Epithelial cell of proximal tubule (primary cell): ENCODE results near the gene DQX1. TPM values are rescaled to one million over a fixed set of nuclear protein-coding genes. Genes with fewer than 3 reads are reported as not detected.
A peak's percentile ranks its signal among the peaks of the same experiment; 100 is the strongest.

Source experiments
- DNase-seq: peaks from one replicate; pipeline ENCODE4 v3.0.0-alpha.2; 2011; ENCODE audit warnings: low read depth
- H3K4me3 ChIP-seq: 2 replicates; pipeline ENCODE4 v1.5.1; 2011; ENCODE audit warnings: low read depth, mild to moderate bottlenecking, low read length
- total RNA-seq: library from RNA; depleted of rRNA; stranded (reverse); fragments of >200 nt; gene quantifications from 2 replicates; pipeline ENCODE4 v1.2.3, GENCODE V29; 2015
- TF ChIP-seq, protein P1 (sequence below): conservative IDR thresholded peaks from 2 replicates; pipeline ENCODE4 v1.5.1; 2012; ENCODE audit warnings: low read depth, mild to moderate bottlenecking, low read length

Gene DQX1
- total RNA-seq, 1 donor from 2014 or later = not detected

DNA sequence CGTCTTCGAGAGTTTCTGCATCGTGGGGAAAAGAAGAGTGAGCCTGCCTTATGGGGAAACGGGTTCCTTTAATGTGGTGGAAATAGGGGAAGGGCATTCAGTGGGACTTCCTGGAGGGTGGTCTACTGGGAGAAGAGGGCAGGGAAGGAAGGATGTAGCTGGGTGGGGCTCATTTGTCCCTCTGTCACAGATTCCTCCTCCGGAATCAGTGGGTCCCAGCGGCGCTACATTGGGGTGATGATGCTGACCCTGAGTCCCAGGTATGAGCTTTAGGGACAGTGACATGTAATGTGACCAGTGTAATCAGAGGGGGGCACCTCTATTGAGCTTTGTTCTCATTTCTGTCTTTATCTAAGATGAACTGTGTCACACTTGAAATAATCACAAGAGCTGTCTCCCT lies 5.6 kb upstream of the DQX1 start:
- no peak overlapping the region for H3K4me3 ChIP-seq
- no peak for DNase-seq
- TF ChIP-seq, protein P1, sequence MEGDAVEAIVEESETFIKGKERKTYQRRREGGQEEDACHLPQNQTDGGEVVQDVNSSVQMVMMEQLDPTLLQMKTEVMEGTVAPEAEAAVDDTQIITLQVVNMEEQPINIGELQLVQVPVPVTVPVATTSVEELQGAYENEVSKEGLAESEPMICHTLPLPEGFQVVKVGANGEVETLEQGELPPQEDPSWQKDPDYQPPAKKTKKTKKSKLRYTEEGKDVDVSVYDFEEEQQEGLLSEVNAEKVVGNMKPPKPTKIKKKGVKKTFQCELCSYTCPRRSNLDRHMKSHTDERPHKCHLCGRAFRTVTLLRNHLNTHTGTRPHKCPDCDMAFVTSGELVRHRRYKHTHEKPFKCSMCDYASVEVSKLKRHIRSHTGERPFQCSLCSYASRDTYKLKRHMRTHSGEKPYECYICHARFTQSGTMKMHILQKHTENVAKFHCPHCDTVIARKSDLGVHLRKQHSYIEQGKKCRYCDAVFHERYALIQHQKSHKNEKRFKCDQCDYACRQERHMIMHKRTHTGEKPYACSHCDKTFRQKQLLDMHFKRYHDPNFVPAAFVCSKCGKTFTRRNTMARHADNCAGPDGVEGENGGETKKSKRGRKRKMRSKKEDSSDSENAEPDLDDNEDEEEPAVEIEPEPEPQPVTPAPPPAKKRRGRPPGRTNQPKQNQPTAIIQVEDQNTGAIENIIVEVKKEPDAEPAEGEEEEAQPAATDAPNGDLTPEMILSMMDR = no peak

DNA sequence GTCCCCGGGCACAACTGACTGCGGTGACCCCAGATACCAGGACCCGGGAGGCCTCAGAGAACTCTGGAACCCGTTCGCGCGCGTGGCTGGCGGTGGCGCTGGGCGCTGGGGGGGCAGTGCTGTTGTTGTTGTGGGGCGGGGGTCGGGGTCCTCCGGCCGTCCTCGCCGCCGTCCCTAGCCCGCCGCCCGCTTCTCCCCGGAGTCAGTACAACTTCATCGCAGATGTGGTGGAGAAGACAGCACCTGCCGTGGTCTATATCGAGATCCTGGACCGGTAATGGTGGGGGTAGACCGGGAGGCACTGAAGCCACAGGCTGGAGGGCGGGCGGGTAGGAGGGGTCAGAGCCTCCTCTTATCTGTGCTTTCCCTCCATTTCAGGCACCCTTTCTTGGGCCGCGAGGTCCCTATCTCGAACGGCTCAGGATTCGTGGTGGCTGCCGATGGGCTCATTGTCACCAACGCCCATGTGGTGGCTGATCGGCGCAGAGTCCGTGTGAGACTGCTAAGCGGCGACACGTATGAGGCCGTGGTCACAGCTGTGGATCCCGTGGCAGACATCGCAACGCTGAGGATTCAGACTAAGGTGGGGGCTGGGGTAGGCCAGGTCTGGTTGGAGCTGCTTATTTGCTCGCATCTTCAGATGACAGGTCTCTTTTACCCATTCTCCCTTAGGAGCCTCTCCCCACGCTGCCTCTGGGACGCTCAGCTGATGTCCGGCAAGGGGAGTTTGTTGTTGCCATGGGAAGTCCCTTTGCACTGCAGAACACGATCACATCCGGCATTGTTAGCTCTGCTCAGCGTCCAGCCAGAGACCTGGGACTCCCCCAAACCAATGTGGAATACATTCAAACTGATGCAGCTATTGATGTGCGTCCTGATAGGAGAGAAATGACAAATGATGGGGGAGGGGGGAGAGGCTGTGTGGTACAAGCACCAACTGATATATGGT lies 4.5 kb upstream of the DQX1 start:
- peak overlapping the region; percentile 99 for H3K4me3 ChIP-seq
- no peak for DNase-seq
- TF ChIP-seq, protein P1 = no peak

DNA sequence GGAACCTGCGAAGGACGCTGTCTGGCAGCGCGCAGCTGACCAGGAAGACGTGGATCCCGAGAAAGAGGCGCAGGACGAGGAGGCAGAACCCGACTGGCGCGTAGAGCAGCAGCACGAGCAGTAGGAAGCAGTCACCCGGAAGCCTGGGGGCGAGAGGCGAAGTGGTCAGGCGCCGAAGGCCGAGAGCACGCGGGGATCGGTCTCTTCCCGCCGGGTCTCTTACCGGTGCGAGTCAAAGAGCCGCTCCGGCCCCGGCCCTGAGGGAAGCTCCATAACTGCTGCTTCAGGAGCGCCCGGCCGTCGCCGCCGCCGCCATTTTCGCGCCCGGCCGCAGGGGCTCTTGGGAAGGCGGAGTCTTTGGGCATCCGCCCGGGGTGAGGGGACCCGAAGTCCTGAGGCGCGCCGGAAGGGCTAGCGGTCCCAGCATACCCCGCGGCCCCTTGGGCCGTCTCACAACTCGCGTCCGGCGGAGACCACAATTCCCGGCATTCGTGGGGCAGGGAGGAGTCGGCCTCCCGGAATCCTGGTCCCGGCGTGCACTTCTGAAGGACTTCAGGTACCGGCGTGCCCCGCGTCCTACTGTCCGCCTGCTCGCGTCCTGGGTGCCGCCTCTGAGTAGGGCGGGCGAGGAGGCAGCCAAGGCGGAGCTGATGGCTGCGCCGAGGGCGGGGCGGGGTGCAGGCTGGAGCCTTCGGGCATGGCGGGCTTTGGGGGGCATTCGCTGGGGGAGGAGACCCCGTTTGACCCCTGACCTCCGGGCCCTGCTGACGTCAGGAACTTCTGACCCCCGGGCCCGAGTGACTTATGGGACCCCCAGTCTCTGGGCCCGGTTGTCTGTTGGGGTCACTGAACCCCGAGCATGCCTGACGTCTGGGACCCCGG lies 3.6 kb upstream of the DQX1 start, which contains the start of the genes AUP1 and HTRA2:
Gene AUP1, minus strand, starts transcription at position 350 of the 882 bp plus-strand sequence. Its CDS starts 77 bp downstream, at position 273.
Gene HTRA2, plus strand, starts transcription at position 577 of the 882 bp plus-strand sequence. Its CDS starts 74 bp downstream, at position 651.
- TF ChIP-seq, protein P1 = no peak
- H3K4me3 ChIP-seq = peak within 1 kb of the TSS; percentile 99
- DNase-seq = peak; percentile 79

DNA sequence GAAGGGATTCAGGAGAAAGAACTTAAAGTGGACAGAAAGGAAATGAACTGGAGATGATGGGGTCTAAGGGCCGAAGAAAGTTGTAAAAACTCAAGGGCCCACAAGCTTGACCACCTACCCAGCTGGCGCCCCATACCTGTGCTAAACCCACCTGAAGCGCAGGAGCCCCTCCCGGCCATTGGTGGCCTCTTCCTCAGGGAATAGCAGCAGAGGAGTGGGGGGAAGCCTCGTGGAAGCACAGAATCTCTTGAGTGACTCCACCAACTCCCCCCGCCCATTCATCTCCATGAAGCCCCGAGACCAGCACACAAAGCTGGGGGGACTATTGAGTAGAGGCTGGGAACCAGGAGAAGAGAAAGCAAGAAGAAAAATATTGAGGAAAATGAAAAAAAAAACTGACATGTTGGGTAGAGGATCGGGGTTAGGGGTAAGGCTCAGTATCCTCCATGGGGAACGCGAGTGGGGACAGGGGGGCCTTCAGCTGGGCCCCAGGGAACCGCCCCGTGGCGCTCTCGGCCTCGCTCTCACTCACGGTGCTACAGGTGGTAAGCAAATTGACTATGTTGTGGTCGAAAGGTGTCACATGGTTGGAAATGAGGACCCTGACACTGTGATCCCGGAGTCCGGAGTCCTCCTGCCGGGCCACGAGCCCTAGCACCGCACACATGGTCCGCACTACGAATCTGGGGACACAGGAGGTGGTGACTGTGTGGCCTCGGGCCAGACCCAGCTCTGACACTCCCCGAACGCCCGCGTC lies 2.7 kb upstream of the DQX1 start:
- TF ChIP-seq, protein P1 = no peak
- H3K4me3 ChIP-seq = peak overlapping the region; percentile 99
- DNase-seq = no peak

DNA sequence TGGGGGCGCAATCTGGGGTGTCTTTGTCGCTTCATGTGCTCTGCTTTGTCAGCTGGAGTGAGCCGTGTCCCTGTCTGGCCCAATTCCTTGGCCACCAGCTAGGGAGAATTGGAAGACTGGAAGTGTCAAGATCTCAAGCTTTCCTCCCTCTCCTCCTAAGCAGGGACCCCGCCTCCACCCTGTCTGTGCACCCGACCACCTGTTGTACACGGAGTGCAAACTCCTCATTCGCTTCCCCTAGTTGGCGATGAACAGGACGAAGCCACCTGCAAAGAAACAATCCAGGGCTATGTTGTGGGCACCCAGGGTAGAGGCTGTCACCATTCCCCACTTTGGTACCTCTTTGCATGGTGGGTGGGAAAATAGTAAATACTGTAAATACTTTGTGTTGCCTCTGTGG lies 1.7 kb upstream of the DQX1 start:
- TF ChIP-seq, protein P1 = no peak
- no peak for DNase-seq
- no peak overlapping the region for H3K4me3 ChIP-seq

DNA sequence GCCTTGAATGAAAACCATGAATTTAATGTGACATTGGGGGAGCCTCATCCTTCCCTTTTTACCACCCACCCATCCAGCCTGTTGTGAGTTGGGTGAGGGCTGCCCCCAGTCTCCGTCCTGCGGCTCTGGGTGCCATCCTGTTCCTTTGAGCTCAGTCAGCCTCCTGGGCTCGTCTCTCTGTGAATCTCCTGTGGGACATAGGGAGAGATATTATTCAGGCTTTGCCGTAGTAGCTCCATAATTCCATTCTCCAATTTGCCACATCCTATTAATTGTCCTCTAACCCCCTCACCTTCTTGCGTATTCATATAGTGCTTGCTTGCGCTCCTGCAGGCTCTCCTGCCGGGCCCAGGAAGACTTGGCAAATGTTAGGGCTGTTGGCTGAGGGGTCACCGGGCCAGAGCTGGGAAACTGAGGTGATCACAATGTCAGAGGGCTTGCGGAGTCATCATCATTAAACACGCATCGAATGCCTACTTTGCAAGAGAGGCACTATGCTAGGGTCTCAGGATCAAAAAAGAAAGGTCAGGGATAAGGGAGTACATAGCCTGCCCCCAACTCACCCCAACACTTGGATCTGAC lies 709 bp upstream of the DQX1 start:
- DNase-seq = no peak
- H3K4me3 ChIP-seq = no peak overlapping the region
- TF ChIP-seq, protein P1 = no peak
